Measurements from ENCODE around the gene SMARCD3. TPM values are rescaled to one million over a fixed set of nuclear protein-coding genes. Genes with fewer than 3 reads are reported as not detected.

The SMARCD3 gene
- total and polyA plus RNA-seq, 2 donors (not counting 1 experiment from before 2014, with no cell fraction given), result 23.8 to 30.7 TPM

DNA sequence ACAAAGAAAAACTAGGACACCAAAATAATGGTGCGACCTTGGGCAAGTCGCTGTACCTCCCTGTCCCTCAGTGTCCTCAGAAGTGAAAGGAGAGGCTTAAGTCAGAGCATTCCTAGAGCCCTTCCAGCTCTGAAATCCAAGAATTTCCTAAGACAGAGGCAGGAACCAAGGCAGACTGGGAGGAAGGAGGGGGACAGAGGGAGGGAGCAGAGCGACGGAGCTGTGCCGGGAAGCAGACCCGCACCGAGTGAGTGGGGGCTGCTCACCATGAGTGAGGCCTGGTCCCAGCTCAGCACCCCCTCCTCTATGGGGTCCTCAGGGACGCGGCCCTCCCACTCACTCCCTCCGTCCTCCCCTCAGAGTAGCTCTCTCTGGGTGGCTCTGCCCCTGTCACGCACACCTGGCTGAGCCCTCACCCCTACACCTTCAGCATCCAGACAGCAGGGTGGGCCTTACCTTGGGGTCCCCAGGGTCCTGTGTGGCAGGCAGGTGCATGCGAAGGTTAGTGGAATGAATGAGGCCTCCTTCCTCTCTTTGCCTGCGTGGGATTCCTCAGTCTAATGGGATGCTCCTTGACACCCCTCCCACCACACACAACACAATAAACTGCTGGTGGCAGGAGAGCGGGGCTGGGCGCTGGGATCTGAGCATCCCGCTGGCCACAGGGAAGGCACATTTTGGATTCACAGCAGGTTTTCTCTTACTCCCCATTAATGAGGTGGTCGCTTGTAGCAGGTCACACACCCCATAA, 4.6 kb upstream of the SMARCD3 start:
- Histone ChIP-seq H3K9ac (ENCODE audit: insufficient read depth, low read length) (no peak overlapping the region), H3K4me2 (ENCODE audit: extremely low read depth, insufficient read depth, low read length) (peak overlapping the region; percentile 98), H3K4me3 (replicated peaks in 1 of 4; ENCODE audit: control extremely low read depth in 1 of 4, insufficient read depth in 1 of 4, low read depth in 3 of 4, low read length in 4 of 4) (peak overlapping the region in 3 of 4 experiments; percentile 72 to 79 (median 78)), H4K20me1 (ENCODE audit: control insufficient read depth, extremely low read depth, insufficient read depth, low read length) (no peaks in the 10 kb centered on the region), H3K9me3 (ENCODE audit: control insufficient read depth, insufficient read depth, low read depth, low read length) (no peaks in the 10 kb centered on the region), H3K4me1 (ENCODE audit: control insufficient read depth, extremely low read depth, insufficient read depth, low read length) (peaks cover 19% of the 10 kb centered on the region), H3K27me3 (ENCODE audit: control insufficient read depth, insufficient read depth, low read length) (peaks cover 9% of the 10 kb centered on the region), H3K36me3 (ENCODE audit: control insufficient read depth, insufficient read depth, low read length) (no peaks in the 10 kb centered on the region), H2AFZ (ENCODE audit: low read length) (no peak overlapping the region), H3K79me2 (ENCODE audit: control insufficient read depth, insufficient read depth, low read length) (no peaks in the 10 kb centered on the region), H3K27ac (ENCODE audit: insufficient read depth, low read length) (no peak overlapping the region)
- TF ChIP-seq, protein P1, sequence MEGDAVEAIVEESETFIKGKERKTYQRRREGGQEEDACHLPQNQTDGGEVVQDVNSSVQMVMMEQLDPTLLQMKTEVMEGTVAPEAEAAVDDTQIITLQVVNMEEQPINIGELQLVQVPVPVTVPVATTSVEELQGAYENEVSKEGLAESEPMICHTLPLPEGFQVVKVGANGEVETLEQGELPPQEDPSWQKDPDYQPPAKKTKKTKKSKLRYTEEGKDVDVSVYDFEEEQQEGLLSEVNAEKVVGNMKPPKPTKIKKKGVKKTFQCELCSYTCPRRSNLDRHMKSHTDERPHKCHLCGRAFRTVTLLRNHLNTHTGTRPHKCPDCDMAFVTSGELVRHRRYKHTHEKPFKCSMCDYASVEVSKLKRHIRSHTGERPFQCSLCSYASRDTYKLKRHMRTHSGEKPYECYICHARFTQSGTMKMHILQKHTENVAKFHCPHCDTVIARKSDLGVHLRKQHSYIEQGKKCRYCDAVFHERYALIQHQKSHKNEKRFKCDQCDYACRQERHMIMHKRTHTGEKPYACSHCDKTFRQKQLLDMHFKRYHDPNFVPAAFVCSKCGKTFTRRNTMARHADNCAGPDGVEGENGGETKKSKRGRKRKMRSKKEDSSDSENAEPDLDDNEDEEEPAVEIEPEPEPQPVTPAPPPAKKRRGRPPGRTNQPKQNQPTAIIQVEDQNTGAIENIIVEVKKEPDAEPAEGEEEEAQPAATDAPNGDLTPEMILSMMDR (conservative IDR thresholded peaks at IDR 0.05 in 1 of 2, IDR thresholded peaks at IDR 0.05 in 1 of 2; ENCODE audit: low read depth in 1 of 2, low read length in 2 of 2), result no peak
- TF ChIP-seq EZH2 (IDR thresholded peaks at IDR 0.05; ENCODE audit: low read length, missing control alignments), result no peak
- DNase-seq (ENCODE audit: low read depth in 2 of 2), result no peak

GRCh38 chr7:151252561-151252835, 4.0 kb upstream of the SMARCD3 start:
- H3K27me3 ChIP-seq (ENCODE audit: control insufficient read depth, insufficient read depth, low read length), result peaks cover 9% of the 10 kb centered on the region
- no peak for TF ChIP-seq EZH2 (IDR thresholded peaks at IDR 0.05; ENCODE audit: low read length, missing control alignments)
- TF ChIP-seq, protein P1 (conservative IDR thresholded peaks at IDR 0.05 in 1 of 2, IDR thresholded peaks at IDR 0.05 in 1 of 2; ENCODE audit: low read depth in 1 of 2, low read length in 2 of 2), result no peak

DNA sequence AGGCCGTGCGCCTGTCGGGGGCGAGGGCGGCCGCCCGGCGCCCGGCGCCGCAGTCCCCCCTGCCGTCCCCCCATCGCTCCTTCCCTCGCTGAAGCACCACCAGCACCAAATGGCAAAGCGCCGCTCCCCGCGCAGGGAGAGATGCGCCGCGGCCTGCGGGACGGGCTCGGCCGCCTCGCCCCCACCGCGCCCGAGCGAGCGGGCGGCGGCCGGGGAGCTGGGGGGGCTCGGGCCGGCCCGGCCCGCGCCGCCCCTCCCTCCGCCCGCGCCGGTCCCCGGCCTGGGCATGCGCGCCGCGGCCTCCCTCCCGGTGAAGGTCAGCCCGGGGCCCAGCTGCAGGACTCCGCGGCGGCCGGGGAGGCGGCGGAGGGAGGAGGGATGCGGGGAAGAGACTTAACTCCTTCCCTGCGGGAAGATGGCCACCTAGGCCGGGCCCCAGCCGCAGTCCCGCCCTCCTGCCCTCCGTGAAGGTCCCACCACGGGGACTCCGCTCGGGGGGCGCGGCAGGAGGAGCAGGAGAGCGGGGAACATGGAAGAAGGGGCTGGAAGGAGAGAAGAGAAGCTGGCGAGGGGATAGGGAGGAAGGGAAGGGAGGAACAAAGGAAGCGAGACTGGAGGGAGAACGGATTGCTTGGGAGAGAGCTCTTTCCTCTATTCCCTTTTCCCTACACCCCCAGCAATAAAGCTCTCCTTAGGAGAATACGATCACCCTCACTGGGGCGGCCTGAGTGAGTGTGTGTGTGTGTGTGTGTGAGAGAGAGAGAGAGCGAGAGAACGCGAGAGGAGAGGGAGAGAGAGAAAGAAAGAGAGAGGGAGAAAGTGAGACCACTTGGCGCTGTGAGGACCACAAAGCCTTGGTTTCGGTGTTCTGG, 3.4 kb upstream of the SMARCD3 start:
- Histone ChIP-seq H3K4me1 (ENCODE audit: control insufficient read depth, extremely low read depth, insufficient read depth, low read length) (peaks cover 25% of the 10 kb centered on the region), H3K27ac (ENCODE audit: insufficient read depth, low read length) (peak overlapping the region; percentile 88), H2AFZ (ENCODE audit: low read length) (peak overlapping the region; percentile 70)

More at GRCh38 chr7:151252561-151252835, 4.0 kb upstream of the SMARCD3 start:
- Histone ChIP-seq H3K9ac (ENCODE audit: insufficient read depth, low read length) (peak overlapping the region; percentile 79), H3K9me3 (ENCODE audit: control insufficient read depth, insufficient read depth, low read depth, low read length) (no peaks in the 10 kb centered on the region), H2AFZ (ENCODE audit: low read length) (peak overlapping the region; percentile 70), H4K20me1 (ENCODE audit: control insufficient read depth, extremely low read depth, insufficient read depth, low read length) (no peaks in the 10 kb centered on the region), H3K4me2 (ENCODE audit: extremely low read depth, insufficient read depth, low read length) (peak overlapping the region; percentile 98), H3K4me3 (replicated peaks in 1 of 4; ENCODE audit: control extremely low read depth in 1 of 4, insufficient read depth in 1 of 4, low read depth in 3 of 4, low read length in 4 of 4) (peak overlapping the region; percentile 67 to 79 (median 75)), H3K79me2 (ENCODE audit: control insufficient read depth, insufficient read depth, low read length) (peaks cover 4% of the 10 kb centered on the region), H3K4me1 (ENCODE audit: control insufficient read depth, extremely low read depth, insufficient read depth, low read length) (peaks cover 22% of the 10 kb centered on the region), H3K27ac (ENCODE audit: insufficient read depth, low read length) (peak overlapping the region; percentile 88), H3K36me3 (ENCODE audit: control insufficient read depth, insufficient read depth, low read length) (no peaks in the 10 kb centered on the region)
- no peak for DNase-seq (ENCODE audit: low read depth in 2 of 2)

More for the DNA sequence above, 3.4 kb upstream of the SMARCD3 start:
- Histone ChIP-seq H3K79me2 (ENCODE audit: control insufficient read depth, insufficient read depth, low read length) (peaks cover 5% of the 10 kb centered on the region), H4K20me1 (ENCODE audit: control insufficient read depth, extremely low read depth, insufficient read depth, low read length) (no peaks in the 10 kb centered on the region), H3K27me3 (ENCODE audit: control insufficient read depth, insufficient read depth, low read length) (peaks cover 7% of the 10 kb centered on the region), H3K36me3 (ENCODE audit: control insufficient read depth, insufficient read depth, low read length) (no peaks in the 10 kb centered on the region), H3K9me3 (ENCODE audit: control insufficient read depth, insufficient read depth, low read depth, low read length) (no peaks in the 10 kb centered on the region), H3K9ac (ENCODE audit: insufficient read depth, low read length) (peak overlapping the region; percentile 79), H3K4me2 (ENCODE audit: extremely low read depth, insufficient read depth, low read length) (peak overlapping the region; percentile 98), H3K4me3 (replicated peaks in 1 of 4; ENCODE audit: control extremely low read depth in 1 of 4, insufficient read depth in 1 of 4, low read depth in 3 of 4, low read length in 4 of 4) (peak overlapping the region; percentile 67 to 79 (median 75))
- TF ChIP-seq EZH2 (IDR thresholded peaks at IDR 0.05; ENCODE audit: low read length, missing control alignments), result no peak
- TF ChIP-seq, protein P1 (conservative IDR thresholded peaks at IDR 0.05 in 1 of 2, IDR thresholded peaks at IDR 0.05 in 1 of 2; ENCODE audit: low read depth in 1 of 2, low read length in 2 of 2), result no peak
- peak; percentile 80 to 82 for DNase-seq (ENCODE audit: low read depth in 2 of 2)
